HG03460 (cell line): ENCODE results near the gene INSIG2.

Experiments
- ATAC-seq: cut with Tn5 transposase; IDR thresholded peaks from one replicate; pipeline ENCODE4 v1.9.1; 2021; ENCODE audit not compliant: unreplicated experiment

The INSIG2 gene

GRCh38 chr2:118097657-118098056, 9.4 kb downstream of the INSIG2 start:
- no peak for ATAC-seq

- ATAC-seq: no peak
Measured at GRCh38 chr2:118098307-118099030, 10.2 kb downstream of the INSIG2 start.

DNA sequence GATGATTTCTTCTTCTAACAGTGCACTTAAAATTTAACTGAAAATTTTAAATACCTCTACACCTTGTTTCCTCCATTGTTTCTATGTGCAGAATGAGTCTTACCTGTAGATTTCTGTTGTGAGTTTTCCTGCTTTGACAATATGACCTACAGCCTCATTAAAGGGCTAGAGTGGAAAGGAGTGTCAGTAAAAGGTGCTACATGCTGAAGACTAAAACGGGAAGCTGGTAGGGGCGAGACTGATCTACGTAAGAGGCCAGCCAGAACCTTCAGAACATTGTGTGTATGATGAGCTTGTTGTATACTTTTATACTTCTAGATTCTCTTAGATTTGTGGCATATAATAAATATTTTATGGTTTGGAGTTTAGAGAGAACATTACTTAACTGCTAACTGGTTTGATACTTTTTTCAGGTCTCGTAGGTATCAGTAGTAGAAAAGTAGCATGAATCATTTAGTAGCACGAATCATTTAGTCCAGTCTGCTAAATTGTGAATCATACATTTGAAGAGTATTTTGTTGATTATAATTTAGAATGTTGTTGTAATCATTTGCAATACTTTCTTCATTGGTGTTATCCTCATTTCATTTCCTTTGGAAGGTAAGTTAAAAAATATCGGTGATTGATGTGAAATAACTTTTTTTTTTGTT, 14.3 kb downstream of the INSIG2 start:
- no peak for ATAC-seq

- peak; percentile 97 for ATAC-seq
Measured at GRCh38 chr2:118103951-118104940, 16.0 kb downstream of the INSIG2 start.

GRCh38 chr2:118105497-118105896, 17.2 kb downstream of the INSIG2 start:
- no peak for ATAC-seq

DNA sequence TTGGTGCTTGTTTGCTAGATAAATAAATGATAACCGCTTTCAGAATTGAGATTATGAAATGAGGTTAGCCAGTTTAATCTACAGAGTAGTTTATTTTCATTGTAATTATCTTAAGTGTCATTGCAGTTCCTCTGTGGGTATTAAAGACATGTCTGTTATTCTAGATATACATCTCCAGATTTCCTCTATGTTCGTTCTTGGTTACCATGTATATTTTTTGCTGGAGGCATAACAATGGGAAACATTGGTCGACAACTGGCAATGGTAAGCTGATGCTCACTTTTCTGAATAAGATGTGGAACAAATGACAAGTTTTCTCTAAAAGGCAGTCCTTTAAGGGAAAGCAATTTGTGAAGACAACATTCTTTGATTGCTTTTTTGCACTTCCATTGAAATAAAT, 18.7 kb downstream of the INSIG2 start:
- ATAC-seq: no peak

GRCh38 chr2:118110310-118110709, 22.0 kb downstream of the INSIG2 start:
- ATAC-seq: no peak

DNA sequence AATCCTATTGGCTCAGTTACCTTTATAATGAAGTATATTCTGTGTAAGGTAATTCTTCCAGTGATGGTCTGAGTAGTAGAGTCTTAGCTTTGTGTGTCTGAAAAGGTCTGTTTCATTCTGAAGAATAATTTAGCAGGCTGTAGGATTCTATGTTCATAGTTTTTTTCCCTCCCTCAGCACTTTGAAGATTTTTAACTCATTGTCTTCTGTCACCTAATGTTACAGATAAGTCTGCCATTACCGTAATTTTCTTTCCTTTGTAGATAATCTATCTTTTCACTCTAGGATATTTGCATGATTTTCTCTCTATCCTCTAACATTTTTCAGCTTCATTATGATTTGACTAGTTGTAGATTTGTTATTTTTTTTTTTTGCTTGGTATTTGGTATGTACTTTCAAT, 22.7 kb downstream of the INSIG2 start:
- no peak for ATAC-seq

- ATAC-seq: no peak
Measured at GRCh38 chr2:118112771-118113334, 24.6 kb downstream of the INSIG2 start.

DNA sequence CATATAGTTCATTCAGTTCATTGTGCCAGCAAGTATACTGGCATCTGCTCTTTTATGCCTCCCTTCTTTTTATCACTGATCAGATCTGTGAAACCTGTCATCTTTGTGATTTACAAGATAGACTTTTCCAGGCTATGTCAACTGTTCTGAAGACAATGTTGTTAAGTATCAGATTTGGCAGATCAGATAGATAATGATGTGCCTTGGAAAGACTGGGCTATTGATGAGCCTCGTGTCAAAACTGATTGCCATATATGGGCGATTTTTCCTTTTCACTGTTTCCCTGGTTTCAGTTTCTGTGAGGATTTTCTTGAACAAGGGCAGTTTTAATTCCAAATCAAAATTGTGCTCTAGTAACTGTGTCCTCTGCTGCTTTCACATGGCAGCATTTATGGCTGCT, 26.6 kb downstream of the INSIG2 start:
- no peak for ATAC-seq

DNA sequence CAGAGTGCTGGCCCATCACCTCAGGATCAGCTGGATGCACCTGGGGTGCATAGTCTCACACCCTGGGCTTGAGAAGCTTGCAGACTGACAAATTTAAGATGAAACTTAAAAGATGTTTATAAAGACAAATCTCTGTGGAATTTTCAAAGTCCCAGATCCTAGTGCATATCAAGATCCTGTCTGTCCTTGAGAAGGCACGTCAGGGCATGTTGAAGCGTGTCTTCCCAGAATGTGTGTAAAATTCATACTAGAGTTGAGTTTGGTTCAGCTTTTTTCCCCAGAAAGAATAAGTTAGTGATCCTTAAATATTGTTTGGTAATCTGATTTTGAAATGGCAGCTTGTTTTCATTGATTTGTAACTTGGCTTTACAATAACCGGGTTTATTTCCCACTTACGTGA, 27.5 kb downstream of the INSIG2 start:
- ATAC-seq: no peak

- ATAC-seq: no peak
Measured at GRCh38 chr2:118118479-118118878, 30.2 kb downstream of the INSIG2 start.

DNA sequence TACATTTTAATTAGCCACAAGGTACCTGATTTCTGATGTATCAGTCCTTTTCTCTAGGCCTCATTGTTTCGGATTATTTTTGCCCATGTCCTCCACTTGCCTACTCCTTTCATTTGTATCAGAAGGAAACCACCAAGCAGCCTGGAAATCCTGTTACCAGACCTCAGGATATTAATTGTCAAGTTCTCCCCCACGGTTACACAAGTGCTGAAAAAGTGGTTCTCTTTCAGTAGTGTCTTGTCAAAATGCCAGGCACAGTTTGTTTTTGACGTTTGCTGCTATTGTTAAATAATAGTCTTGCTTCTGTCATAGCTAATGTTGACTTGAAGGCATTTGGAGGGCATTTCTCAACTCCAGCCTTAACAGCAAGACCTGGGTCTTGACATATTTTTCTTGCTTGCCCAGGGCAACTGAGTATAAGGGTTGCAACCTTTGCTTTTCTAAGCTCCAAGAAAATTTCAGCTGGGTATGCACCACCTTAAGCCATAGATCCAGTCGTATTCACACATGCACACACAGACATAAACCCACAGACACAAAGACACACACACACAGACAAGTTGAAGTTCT, 31.0 kb downstream of the INSIG2 start:
- ATAC-seq: no peak

DNA sequence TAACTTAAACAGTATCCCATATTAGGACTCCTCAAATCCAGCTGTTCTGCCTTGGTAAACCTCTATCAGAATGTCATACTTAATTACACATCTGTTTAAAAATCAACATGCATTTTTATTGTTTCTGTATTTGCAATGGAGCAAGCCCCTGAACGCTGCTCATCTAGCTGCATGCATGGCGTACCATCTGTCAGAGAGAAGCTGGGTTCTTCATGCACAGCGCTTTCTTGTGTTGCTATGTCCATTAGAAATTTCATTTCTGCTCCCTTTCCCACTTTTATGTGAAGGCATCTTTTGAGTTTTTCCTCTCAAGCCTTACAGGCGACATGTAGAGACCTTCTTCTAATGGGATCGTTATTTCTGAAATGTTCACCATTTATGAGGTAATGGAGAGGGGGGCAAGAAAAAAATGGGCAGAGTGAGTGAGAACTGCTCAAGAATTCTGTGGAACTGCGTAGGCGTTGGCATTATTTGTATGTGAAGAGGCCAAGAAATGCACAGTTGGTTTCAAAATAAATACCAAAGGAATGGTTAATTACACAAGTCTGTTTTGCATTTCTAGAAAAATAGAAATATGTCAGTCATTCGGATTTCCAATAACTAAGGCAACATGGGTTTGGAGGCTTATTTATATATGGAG, 31.6 kb downstream of the INSIG2 start:
- no peak for ATAC-seq

GRCh38 chr2:118120401-118120780, 32.1 kb downstream of the INSIG2 start:
- ATAC-seq: no peak

GRCh38 chr2:118121101-118121500, 32.8 kb downstream of the INSIG2 start:
- ATAC-seq: no peak

DNA sequence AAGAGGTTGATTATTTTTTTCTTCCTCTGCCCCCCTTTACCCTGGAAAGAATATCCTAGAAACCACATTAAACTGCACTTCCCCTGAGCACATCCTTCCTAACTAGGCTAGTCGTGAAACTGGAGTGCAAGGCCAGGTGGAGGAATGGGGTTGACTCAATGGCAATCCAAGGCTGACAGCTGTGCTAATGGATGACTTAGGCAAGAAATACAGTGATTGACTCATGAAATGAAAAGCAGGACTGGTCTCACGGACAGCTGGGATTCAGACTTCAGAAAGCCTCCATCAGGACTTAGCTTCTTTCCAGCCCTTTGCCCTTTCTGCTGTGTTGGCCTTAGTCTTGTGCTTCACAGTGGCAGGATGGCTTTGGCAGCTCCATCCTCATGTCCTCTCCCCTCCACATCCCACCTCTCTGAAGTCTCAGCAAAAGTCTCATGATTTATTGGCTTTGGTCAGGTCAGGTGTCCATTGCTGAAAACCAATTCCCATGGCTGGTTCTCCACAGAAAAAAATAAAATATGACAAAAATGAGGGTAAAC, 33.8 kb downstream of the INSIG2 start:
- ATAC-seq: no peak

GRCh38 chr2:118122594-118123281, 34.5 kb downstream of the INSIG2 start:
- ATAC-seq: peak; percentile 91

GRCh38 chr2:118123561-118124232, 35.4 kb downstream of the INSIG2 start:
- no peak for ATAC-seq
